Activated CD8-positive, alpha-beta T cell treated with anti-CD3 and anti-CD28 coated beads, Interleukin-2, amount 10 ng/mL, durations not matched to agents 7 days and 5 days (primary cell): Measurements from ENCODE around the gene SPINDOC. TPM values are rescaled to one million over a fixed set of nuclear protein-coding genes. Genes with fewer than 3 reads are reported as not detected.

Experiments used
- ATAC-seq: fragments of 150-1000 bp; cut with Tn5 transposase; one replicate; pipeline ENCODE4 v1.10.0; 2021; ENCODE audit warnings: moderate library complexity
- CTCF ChIA-PET: fragments of 350-600 bp; sonication (Branson Sonifier 250); formaldehyde crosslinking; loops from one replicate; lab custom pipeline; 2021; ENCODE audit warnings: antibody characterized with exemption; lab: Charles Lee
- POLR2A ChIA-PET: fragments of 350-600 bp; sonication (Branson Sonifier 250); formaldehyde crosslinking; loops from one replicate; lab custom pipeline; 2021; ENCODE audit warnings: antibody characterized with exemption; lab: Charles Lee
- DNase-seq: peaks from one replicate; pipeline ENCODE4 v3.0.0-alpha.2; 2020
- H3K27ac Mint-ChIP-seq: one replicate; pipeline ENCODE4 v1.8.0; 2021; ENCODE audit warnings: mild to moderate bottlenecking, mixed read lengths
- H3K27me3 Mint-ChIP-seq: one replicate; pipeline ENCODE4 v1.8.0; 2021; ENCODE audit warnings: low read depth, mixed read lengths
- H3K36me3 Mint-ChIP-seq: one replicate; pipeline ENCODE4 v1.8.0; 2021; ENCODE audit warnings: low read depth, mixed read lengths
- H3K4me1 Mint-ChIP-seq: one replicate; pipeline ENCODE4 v1.8.0; 2021; ENCODE audit warnings: low read depth, mixed read lengths
- H3K4me3 Mint-ChIP-seq: one replicate; pipeline ENCODE4 v1.8.0; 2021; ENCODE audit warnings: mild to moderate bottlenecking, mixed read lengths
- H3K9me3 Mint-ChIP-seq: one replicate; pipeline ENCODE4 v1.8.0; 2022; ENCODE audit warnings: mixed read lengths; ENCODE audit not compliant: insufficient read depth
- total RNA-seq, 2 experiments: library from RNA; stranded (reverse); gene quantifications; one replicate each; pipeline ENCODE4 v1.2.3, GENCODE V29; 2021

SPINDOC gene
- total RNA-seq, 2 experiments from 2014 or later: 49.1 to 50.4 TPM

- H3K4me3 Mint-ChIP-seq: no peak overlapping the region
- POLR2A ChIA-PET: no interaction called here
- ATAC-seq: no peak
Measured at GRCh38 chr11:63873311-63873710, 60.1 kb downstream of the SPINDOC start.

GRCh38 chr11:63874511-63874910, 61.3 kb downstream of the SPINDOC start:
- ATAC-seq: no peak
- Mint-ChIP-seq H3K36me3 (peaks cover 42% of the 10 kb centered on the region), H3K27ac (no peak overlapping the region), H3K4me1 (peaks cover 59% of the 10 kb centered on the region), H3K27me3 (no peaks in the 10 kb centered on the region), H3K4me3 (no peak overlapping the region), H3K9me3 (no peaks in the 10 kb centered on the region)
- ChIA-PET CTCF (interaction anchor here (2.5 kb wide), 1 partner anchor 37 kb away, joined by 11 read pairs; the partner anchor contains the start of gene MARK2), POLR2A (interaction anchor here (1.1 kb wide), 1 partner anchor 42 kb away, joined by 3 read pairs; no protein-coding TSS in a partner anchor)
- no peak for DNase-seq

More at GRCh38 chr11:63873311-63873710, 60.1 kb downstream of the SPINDOC start:
- peaks cover 64% of the 10 kb centered on the region for H3K4me1 Mint-ChIP-seq
- CTCF ChIA-PET: interaction anchor here (0.7 to 2.6 kb wide), 6 partner anchors 10 to 46 kb away, joined by 3 to 35 read pairs (median 6); partner anchors contain the start of gene MARK2
- H3K27ac Mint-ChIP-seq: no peak overlapping the region
- no peaks in the 10 kb centered on the region for H3K27me3 Mint-ChIP-seq
- H3K9me3 Mint-ChIP-seq: no peaks in the 10 kb centered on the region
- no peak for DNase-seq
- peaks cover 43% of the 10 kb centered on the region for H3K36me3 Mint-ChIP-seq

- Mint-ChIP-seq H3K9me3 (no peaks in the 10 kb centered on the region), H3K4me3 (no peak overlapping the region), H3K27ac (no peak overlapping the region), H3K36me3 (peaks cover 40% of the 10 kb centered on the region), H3K27me3 (no peaks in the 10 kb centered on the region), H3K4me1 (peaks cover 59% of the 10 kb centered on the region)
- DNase-seq: no peak
- ChIA-PET CTCF (interaction anchor here (0.7 to 2.5 kb wide), 4 partner anchors 12 to 71 kb away, joined by 3 to 11 read pairs (median 3); partner anchors contain the start of gene MARK2), POLR2A (interaction anchor here (1.1 kb wide), 1 partner anchor 43 kb away, joined by 3 read pairs; no protein-coding TSS in a partner anchor)
- ATAC-seq: no peak
Measured at GRCh38 chr11:63875506-63876065, 62.3 kb downstream of the SPINDOC start.

GRCh38 chr11:63876616-63877015, 63.4 kb downstream of the SPINDOC start:
- DNase-seq: no peak
- Mint-ChIP-seq H3K36me3 (peaks cover 40% of the 10 kb centered on the region), H3K9me3 (no peaks in the 10 kb centered on the region), H3K27ac (no peak overlapping the region), H3K27me3 (no peaks in the 10 kb centered on the region), H3K4me3 (no peak overlapping the region), H3K4me1 (peaks cover 62% of the 10 kb centered on the region)
- CTCF ChIA-PET: interaction anchor here (1.1 to 2.5 kb wide), 4 partner anchors 13 to 70 kb away, joined by 3 to 11 read pairs (median 4); partner anchors contain the start of gene MARK2
- POLR2A ChIA-PET: no interaction called here
- ATAC-seq: no peak

Other genes starting within 250 kb of the SPINDOC start
- 10 to 100 TPM in 1 of 2 experiments, 1 to 10 TPM in 1; 9.7 to 10.4 TPM for gene PLAAT3, start 199.0 kb upstream of the SPINDOC start, total RNA-seq
- 10 to 100 TPM; 35.1 to 37.3 TPM for gene ATL3, start 142.1 kb upstream of the SPINDOC start, total RNA-seq
- gene RTN3, start 132.0 kb upstream of the SPINDOC start, total RNA-seq: 10 to 100 TPM; 62.2 to 62.4 TPM
- gene ZFTA, start 44.7 kb upstream of the SPINDOC start, total RNA-seq: 1 to 10 TPM; 4.5 to 5.6 TPM
- 10 to 100 TPM; 62.1 to 68.6 TPM for gene MARK2, start 25.7 kb downstream of the SPINDOC start, total RNA-seq
- gene RCOR2, start 103.7 kb downstream of the SPINDOC start, total RNA-seq: under 1 TPM; 0.55 to 0.60 TPM
- gene NAA40, start 125.5 kb downstream of the SPINDOC start, total RNA-seq: 10 to 100 TPM; 42.6 to 44.9 TPM
- gene COX8A, start 161.2 kb downstream of the SPINDOC start, total RNA-seq: 100 to 1,000 TPM; 528 to 569 TPM
- 100 to 1,000 TPM in 1 of 2 experiments, 10 to 100 TPM in 1; 93.7 to 102 TPM for gene OTUB1, start 173.0 kb downstream of the SPINDOC start, total RNA-seq
- not detected for gene FLRT1, start 222.5 kb downstream of the SPINDOC start, total RNA-seq